Forelimb muscle (tissue), 1 donor: ENCODE measurements around the gene DIP2B. TPM values are rescaled to one million over a fixed set of nuclear protein-coding genes. Genes with fewer than 3 reads are reported as not detected.
"Not testable (repeated sequence)": the region's sequence is repeated elsewhere in the genome, so short reads cannot be mapped to it uniquely, and the experiment has no call there.

Source experiments
- DNase-seq: peaks from one replicate; pipeline ENCODE4 v3.0.0-alpha.2; 2013; ENCODE audit warnings: low read depth
- polyA plus RNA-seq: library from polyadenylated mRNA; unstranded; fragments of 120-200 nt; gene quantifications from one replicate; pipeline ENCODE4 v1.2.1, GENCODE V29; 2013; ENCODE audit not compliant: insufficient read length

DIP2B gene
- polyA plus RNA-seq, 1 donor: 15.2 TPM

GRCh38 chr12:50765095-50765911 is 260.5 kb downstream of the DIP2B start:
- peak; percentile 24 for DNase-seq

GRCh38 chr12:50768391-50768790 is 263.6 kb downstream of the DIP2B start:
- no peak for DNase-seq

- not testable (repeated sequence) for DNase-seq
Measured at GRCh38 chr12:50768813-50769212, 264.0 kb downstream of the DIP2B start.

- DNase-seq: no peak
Measured at GRCh38 chr12:50771409-50771808, 266.6 kb downstream of the DIP2B start.

GRCh38 chr12:50772470-50772869 is 267.7 kb downstream of the DIP2B start:
- no peak for DNase-seq

GRCh38 chr12:50772877-50773276 is 268.1 kb downstream of the DIP2B start:
- no peak for DNase-seq

- DNase-seq: no peak
Measured at GRCh38 chr12:50775251-50775650, 270.5 kb downstream of the DIP2B start.

GRCh38 chr12:50776749-50777728 is 272.3 kb downstream of the DIP2B start:
- DNase-seq: no peak

GRCh38 chr12:50778663-50779590 is 274.1 kb downstream of the DIP2B start:
- no peak for DNase-seq

GRCh38 chr12:50780013-50780412 is 275.2 kb downstream of the DIP2B start:
- no peak for DNase-seq

- DNase-seq: no peak
Measured at GRCh38 chr12:50784501-50784900, 279.7 kb downstream of the DIP2B start.

- no peak for DNase-seq
Measured at GRCh38 chr12:50785406-50786001, 280.7 kb downstream of the DIP2B start.

- DNase-seq: no peak
Measured at GRCh38 chr12:50786498-50787231, 281.9 kb downstream of the DIP2B start.

- no peak for DNase-seq
Measured at GRCh38 chr12:50787618-50788017, 282.8 kb downstream of the DIP2B start.

- DNase-seq: no peak
Measured at GRCh38 chr12:50788561-50788960, 283.8 kb downstream of the DIP2B start.

GRCh38 chr12:50790081-50790480 is 285.3 kb downstream of the DIP2B start:
- DNase-seq: no peak
